GM19238 (cell line): ENCODE measurements around the gene SYT9.
"Not testable (repeated sequence)": the region's sequence is repeated elsewhere in the genome, so short reads cannot be mapped to it uniquely, and the experiment has no call there.

Experiments
- DNase-seq: peaks from one replicate; pipeline ENCODE4 v3.0.0; 2011; ENCODE audit warnings: low spot score; ENCODE audit not compliant: insufficient read length

Gene SYT9

GRCh38 chr11:7500251-7500650 lies 248.5 kb downstream of the SYT9 start:
- no peak for DNase-seq

GRCh38 chr11:7501251-7501650 lies 249.5 kb downstream of the SYT9 start:
- no peak for DNase-seq

GRCh38 chr11:7501894-7502293 lies 250.2 kb downstream of the SYT9 start:
- no peak for DNase-seq

GRCh38 chr11:7506243-7506642 lies 254.5 kb downstream of the SYT9 start:
- DNase-seq: no peak

- DNase-seq: no peak
These were observed 256.4 kb downstream of the SYT9 start for GRCh38 chr11:7508087-7508486.

GRCh38 chr11:7509966-7510365 lies 258.3 kb downstream of the SYT9 start:
- DNase-seq: no peak

GRCh38 chr11:7511401-7511800 lies 259.7 kb downstream of the SYT9 start:
- no peak for DNase-seq

- peak; percentile 80 for DNase-seq
These were observed 261.0 kb downstream of the SYT9 start for GRCh38 chr11:7512525-7513233.

- DNase-seq: peak; percentile 82
These were observed 261.8 kb downstream of the SYT9 start, which contains the start of gene PPFIBP2 for GRCh38 chr11:7513234-7514098. Gene PPFIBP2, plus strand, starts transcription at chr11:7513999. Its CDS starts 35,477 bp downstream, at chr11:7549476.

- DNase-seq: no peak
These were observed 262.4 kb downstream of the SYT9 start for GRCh38 chr11:7514099-7514591.

- DNase-seq: no peak
These were observed 263.8 kb downstream of the SYT9 start for GRCh38 chr11:7515447-7515886.

- no peak for DNase-seq
These were observed 264.8 kb downstream of the SYT9 start for GRCh38 chr11:7516475-7516874.

GRCh38 chr11:7517743-7518142 lies 266.0 kb downstream of the SYT9 start:
- DNase-seq: not testable (repeated sequence)
